ENCODE measurements around the gene ICAM3.
A peak's percentile ranks its signal among the peaks of the same experiment; 100 is the strongest.

The ICAM3 gene

GRCh38 chr19:10329555-10329954 lies 9.9 kb downstream of the ICAM3 start:
- Histone ChIP-seq H3K79me1 (replicated peaks; ENCODE audit: low read length, poor library complexity, severe bottlenecking) (peaks cover 42% of the 10 kb centered on the region), H3K14ac (ENCODE audit: low read length in 2 of 2) (no peak overlapping the region), H2BK120ac (ENCODE audit: low read depth, low read length) (no peak overlapping the region), H3K4me1 (ENCODE audit: control insufficient read depth, insufficient read depth, low read depth, low read length) (peaks cover 14% of the 10 kb centered on the region), H2BK5ac (ENCODE audit: low read depth, low read length, poor library complexity, severe bottlenecking) (no peak overlapping the region), H3K4ac (ENCODE audit: low read depth in 1 of 2, low read length in 2 of 2) (no peak overlapping the region), H3K27me3 (ENCODE audit: control insufficient read depth in 1 of 2, insufficient read depth in 1 of 2, low read length in 2 of 2) (no peaks in the 10 kb centered on the region), H2AFZ (ENCODE audit: low read depth, low read length) (no peak overlapping the region), H4K8ac (ENCODE audit: low read length) (peak overlapping the region; percentile 7), H3K4me3 (ENCODE audit: insufficient read depth in 1 of 2, low read depth in 1 of 2, low read length in 2 of 2) (no peak overlapping the region), H3K9ac (ENCODE audit: low read length) (no peak overlapping the region), H3K4me2 (ENCODE audit: low read length, poor library complexity, severe bottlenecking) (no peak overlapping the region), H3K23ac (ENCODE audit: low read length in 2 of 2) (no peak overlapping the region), H3K36me3 (ENCODE audit: control insufficient read depth in 1 of 2, insufficient read depth in 2 of 2, low read depth in 1 of 2, low read length in 2 of 2) (peaks cover 53 to 56% of the 10 kb centered on the region in 2 experiments), H3K18ac (ENCODE audit: low read depth in 1 of 2, low read length in 2 of 2) (no peak overlapping the region), H3K27ac (ENCODE audit: low read length, poor library complexity, severe bottlenecking) (no peak overlapping the region), H2BK12ac (ENCODE audit: low read length in 2 of 2) (no peak overlapping the region), H4K91ac (ENCODE audit: low read length) (no peak overlapping the region), H3K9me3 (ENCODE audit: control insufficient read depth, low read length) (no peaks in the 10 kb centered on the region), H2BK15ac (ENCODE audit: low read depth, poor library complexity, severe bottlenecking) (no peak overlapping the region), H2AK5ac (ENCODE audit: low read length, severe bottlenecking) (no peak overlapping the region)
- 94% methylated on average over 13 of the region's 13 CpGs for WGBS
- DNase-seq = no peak

GRCh38 chr19:10328558-10329429 lies 10.6 kb downstream of the ICAM3 start:
- Histone ChIP-seq H2AK5ac (ENCODE audit: low read length, severe bottlenecking) (no peak overlapping the region), H3K36me3 (ENCODE audit: control insufficient read depth in 1 of 2, insufficient read depth in 2 of 2, low read depth in 1 of 2, low read length in 2 of 2) (peaks cover 60 to 61% of the 10 kb centered on the region in 2 experiments), H2BK120ac (ENCODE audit: low read depth, low read length) (no peak overlapping the region), H2BK12ac (ENCODE audit: low read length in 2 of 2) (no peak overlapping the region), H4K91ac (ENCODE audit: low read length) (no peak overlapping the region), H3K4ac (ENCODE audit: low read depth in 1 of 2, low read length in 2 of 2) (no peak overlapping the region), H3K9ac (ENCODE audit: low read length) (no peak overlapping the region), H3K23ac (ENCODE audit: low read length in 2 of 2) (no peak overlapping the region), H3K27me3 (ENCODE audit: control insufficient read depth in 1 of 2, insufficient read depth in 1 of 2, low read length in 2 of 2) (no peaks in the 10 kb centered on the region), H4K8ac (ENCODE audit: low read length) (no peak overlapping the region), H3K18ac (ENCODE audit: low read depth in 1 of 2, low read length in 2 of 2) (no peak overlapping the region), H3K14ac (ENCODE audit: low read length in 2 of 2) (no peak overlapping the region), H3K9me3 (ENCODE audit: control insufficient read depth, low read length) (no peaks in the 10 kb centered on the region), H3K79me1 (replicated peaks; ENCODE audit: low read length, poor library complexity, severe bottlenecking) (peaks cover 39% of the 10 kb centered on the region), H2BK5ac (ENCODE audit: low read depth, low read length, poor library complexity, severe bottlenecking) (no peak overlapping the region), H3K4me3 (ENCODE audit: insufficient read depth in 1 of 2, low read depth in 1 of 2, low read length in 2 of 2) (no peak overlapping the region), H2BK15ac (ENCODE audit: low read depth, poor library complexity, severe bottlenecking) (no peak overlapping the region), H3K27ac (ENCODE audit: low read length, poor library complexity, severe bottlenecking) (no peak overlapping the region), H2AFZ (ENCODE audit: low read depth, low read length) (no peak overlapping the region), H3K4me1 (ENCODE audit: control insufficient read depth, insufficient read depth, low read depth, low read length) (peaks cover 7% of the 10 kb centered on the region), H3K4me2 (ENCODE audit: low read length, poor library complexity, severe bottlenecking) (no peak overlapping the region)
- DNase-seq = no peak
- WGBS = 97% methylated on average over 41 of the region's 41 CpGs

GRCh38 chr19:10327793-10328192 lies 11.6 kb downstream of the ICAM3 start:
- Histone ChIP-seq H3K9me3 (ENCODE audit: control insufficient read depth, low read length) (no peaks in the 10 kb centered on the region), H2AK5ac (ENCODE audit: low read length, severe bottlenecking) (no peak overlapping the region), H3K79me1 (replicated peaks; ENCODE audit: low read length, poor library complexity, severe bottlenecking) (peaks cover 46% of the 10 kb centered on the region), H3K9ac (ENCODE audit: low read length) (no peak overlapping the region), H3K23ac (ENCODE audit: low read length in 2 of 2) (no peak overlapping the region), H2AFZ (ENCODE audit: low read depth, low read length) (no peak overlapping the region), H3K4me3 (ENCODE audit: insufficient read depth in 1 of 2, low read depth in 1 of 2, low read length in 2 of 2) (no peak overlapping the region), H2BK15ac (ENCODE audit: low read depth, poor library complexity, severe bottlenecking) (no peak overlapping the region), H3K4me2 (ENCODE audit: low read length, poor library complexity, severe bottlenecking) (no peak overlapping the region), H3K18ac (ENCODE audit: low read depth in 1 of 2, low read length in 2 of 2) (no peak overlapping the region), H2BK120ac (ENCODE audit: low read depth, low read length) (no peak overlapping the region), H3K4me1 (ENCODE audit: control insufficient read depth, insufficient read depth, low read depth, low read length) (peaks cover 6% of the 10 kb centered on the region), H3K36me3 (ENCODE audit: control insufficient read depth in 1 of 2, insufficient read depth in 2 of 2, low read depth in 1 of 2, low read length in 2 of 2) (peaks cover 70 to 71% of the 10 kb centered on the region in 2 experiments), H3K4ac (ENCODE audit: low read depth in 1 of 2, low read length in 2 of 2) (no peak overlapping the region), H3K27ac (ENCODE audit: low read length, poor library complexity, severe bottlenecking) (no peak overlapping the region), H4K91ac (ENCODE audit: low read length) (no peak overlapping the region), H2BK12ac (ENCODE audit: low read length in 2 of 2) (no peak overlapping the region), H3K14ac (ENCODE audit: low read length in 2 of 2) (no peak overlapping the region), H3K27me3 (ENCODE audit: control insufficient read depth in 1 of 2, insufficient read depth in 1 of 2, low read length in 2 of 2) (no peaks in the 10 kb centered on the region), H2BK5ac (ENCODE audit: low read depth, low read length, poor library complexity, severe bottlenecking) (no peak overlapping the region), H4K8ac (ENCODE audit: low read length) (no peak overlapping the region)
- no peak for DNase-seq
- 96% methylated on average over 7 of the region's 7 CpGs for WGBS

- peaks cover 91% of the 10 kb centered on the region in 2 experiments for H3K36me3 ChIP-seq (ENCODE audit: control insufficient read depth in 1 of 2, insufficient read depth in 2 of 2, low read depth in 1 of 2, low read length in 2 of 2)
- no peak overlapping the region for H3K27ac ChIP-seq (ENCODE audit: low read length, poor library complexity, severe bottlenecking)
- H2BK12ac ChIP-seq (ENCODE audit: low read length in 2 of 2) = no peak overlapping the region
- H2BK15ac ChIP-seq (ENCODE audit: low read depth, poor library complexity, severe bottlenecking) = no peak overlapping the region
- H3K4me1 ChIP-seq (ENCODE audit: control insufficient read depth, insufficient read depth, low read depth, low read length) = peaks cover 2% of the 10 kb centered on the region
- H3K79me1 ChIP-seq (replicated peaks; ENCODE audit: low read length, poor library complexity, severe bottlenecking) = peaks cover 62% of the 10 kb centered on the region
- H2BK5ac ChIP-seq (ENCODE audit: low read depth, low read length, poor library complexity, severe bottlenecking) = no peak overlapping the region
- no peak overlapping the region for H4K91ac ChIP-seq (ENCODE audit: low read length)
- H3K4me3 ChIP-seq (ENCODE audit: insufficient read depth in 1 of 2, low read depth in 1 of 2, low read length in 2 of 2) = no peak overlapping the region
- H3K4me2 ChIP-seq (ENCODE audit: low read length, poor library complexity, severe bottlenecking) = no peak overlapping the region
- H2AK5ac ChIP-seq (ENCODE audit: low read length, severe bottlenecking) = no peak overlapping the region
- H3K18ac ChIP-seq (ENCODE audit: low read depth in 1 of 2, low read length in 2 of 2) = no peak overlapping the region
- H3K9me3 ChIP-seq (ENCODE audit: control insufficient read depth, low read length) = no peaks in the 10 kb centered on the region
- H3K9ac ChIP-seq (ENCODE audit: low read length) = no peak overlapping the region
- H3K23ac ChIP-seq (ENCODE audit: low read length in 2 of 2) = no peak overlapping the region
- no peak overlapping the region for H3K4ac ChIP-seq (ENCODE audit: low read depth in 1 of 2, low read length in 2 of 2)
- no peak for DNase-seq
- H2BK120ac ChIP-seq (ENCODE audit: low read depth, low read length) = no peak overlapping the region
- H2AFZ ChIP-seq (ENCODE audit: low read depth, low read length) = no peak overlapping the region
- WGBS = 98% methylated on average over 8 of the region's 8 CpGs
- no peak overlapping the region for H3K14ac ChIP-seq (ENCODE audit: low read length in 2 of 2)
- H3K27me3 ChIP-seq (ENCODE audit: control insufficient read depth in 1 of 2, insufficient read depth in 1 of 2, low read length in 2 of 2) = no peaks in the 10 kb centered on the region
- H4K8ac ChIP-seq (ENCODE audit: low read length) = no peak overlapping the region
These were observed 13.7 kb downstream of the ICAM3 start for GRCh38 chr19:10325732-10326131.

All from mesenchymal stem cell (in vitro differentiated cells and primary cell).